Keratinocyte (primary cell): ENCODE data around the gene VPS50. TPM values are rescaled to one million over a fixed set of nuclear protein-coding genes. Genes with fewer than 3 reads are reported as not detected.
A peak's percentile ranks its signal among the peaks of the same experiment; 100 is the strongest.

ENCODE experiments used
- DNase-seq: peaks from one replicate; pipeline ENCODE4 v3.0.0-alpha.2; 2011; ENCODE audit warnings: low read depth, missing footprints, low spot score
- FAIRE-seq: peaks from 2 replicates; lab custom pipeline; 2011; peaks lifted over from hg19 to GRCh38; lab: Jason Lieb, UNC
- H2AFZ ChIP-seq: 2 replicates; pipeline ENCODE4 v1.6.0; 2012; ENCODE audit warnings: low read length, control low read depth, inconsistent platforms; ENCODE audit not compliant: control insufficient read depth
- H3K27ac ChIP-seq: 2 replicates; pipeline ENCODE4 v1.5.1; 2011; ENCODE audit warnings: low read length; ENCODE audit not compliant: control insufficient read depth, insufficient read depth
- H3K27me3 ChIP-seq: 3 replicates; pipeline ENCODE4 v1.6.0; 2011; ENCODE audit warnings: low read length; ENCODE audit not compliant: control insufficient read depth, insufficient read depth; ENCODE audit errors: extremely low read depth
- H3K36me3 ChIP-seq, 2 experiments: 2 replicates in 1 of 2; 3 replicates in 1 of 2; pipeline ENCODE4 v1.5.1; 2011; ENCODE audit warnings: low read length in 2 of 2, mild to moderate bottlenecking in 1 of 2; ENCODE audit not compliant: control insufficient read depth in 2 of 2, insufficient read depth in 2 of 2; ENCODE audit errors: extremely low read depth in 1 of 2
- H3K4me1 ChIP-seq: 3 replicates; pipeline ENCODE4 v1.5.1; 2011; ENCODE audit warnings: low read length; ENCODE audit not compliant: control insufficient read depth, insufficient read depth; ENCODE audit errors: extremely low read depth
- H3K4me2 ChIP-seq: 3 replicates; pipeline ENCODE4 v1.6.0; 2011; ENCODE audit warnings: low read depth, low read length; ENCODE audit not compliant: control insufficient read depth, insufficient read depth; ENCODE audit errors: extremely low read depth
- H3K4me3 ChIP-seq, 3 experiments: fragments of 200-600 bp in 1 of 3; sonication (generic) in 1 of 3; 2 replicates in 2 of 3; 3 replicates in 1 of 3; pipeline ENCODE4 v1.5.1; 2011 to 2016; ENCODE audit warnings: low read length in 3 of 3, mild to moderate bottlenecking in 3 of 3, control low read depth in 2 of 3, inconsistent platforms in 1 of 3, low read depth in 1 of 3, mixed read lengths in 1 of 3, mixed run types in 1 of 3, moderate library complexity in 1 of 3; ENCODE audit not compliant: control insufficient read depth in 2 of 3, insufficient read depth in 2 of 3; ENCODE audit errors: extremely low read depth in 1 of 3
- H3K79me2 ChIP-seq: 2 replicates; pipeline ENCODE4 v1.6.0; 2012; ENCODE audit warnings: low read length; ENCODE audit not compliant: control insufficient read depth, insufficient read depth
- H3K9ac ChIP-seq: 3 replicates; pipeline ENCODE4 v1.6.0; 2011; ENCODE audit warnings: low read length; ENCODE audit not compliant: control insufficient read depth, insufficient read depth; ENCODE audit errors: extremely low read depth
- H3K9me1 ChIP-seq: 3 replicates; pipeline ENCODE4 v1.6.0; 2011; ENCODE audit warnings: low read length; ENCODE audit not compliant: control insufficient read depth, insufficient read depth; ENCODE audit errors: extremely low read depth
- H3K9me3 ChIP-seq: 2 replicates; pipeline ENCODE4 v1.5.1; 2012; ENCODE audit warnings: low read depth, low read length; ENCODE audit not compliant: control insufficient read depth
- H4K20me1 ChIP-seq: 3 replicates; pipeline ENCODE4 v1.6.0; 2011; ENCODE audit warnings: low read length; ENCODE audit not compliant: control insufficient read depth, insufficient read depth; ENCODE audit errors: extremely low read depth
- CTCF ChIP-seq, 3 experiments: IDR thresholded peaks in 1 of 3; conservative IDR thresholded peaks in 1 of 3; optimal IDR thresholded peaks in 1 of 3; 2 replicates in 2 of 3; 3 replicates in 1 of 3; pipeline versions ENCODE3 to v1.5.1; 2011; ENCODE audit warnings: low read length in 3 of 3, mild to moderate bottlenecking in 3 of 3, moderate library complexity in 2 of 3, control low read depth in 1 of 3, inconsistent platforms in 1 of 3; ENCODE audit not compliant: insufficient read depth in 2 of 3; ENCODE audit errors: extremely low read depth in 1 of 3
- EZH2 ChIP-seq: IDR thresholded peaks from one replicate; pipeline ENCODE4 v1.6.1; 2012; ENCODE audit warnings: inconsistent platforms, mild to moderate bottlenecking, low read length, moderate library complexity
- dilution Hi-C: fragments of 300-500 bp; cut with MboI; formaldehyde crosslinking; loops from one replicate; pipeline ENCODE4 v1.7.0; 2020; ENCODE audit warnings: low sequenced_read_pairs; ENCODE audit not compliant: extremely low pct_ligation_motif_present
- polyA plus RNA-seq, 5 experiments: library from polyadenylated mRNA; depleted of rRNA in 3 of 5; stranded (reverse) in 3 of 5; stranded (forward) in 1 of 5; unstranded in 1 of 5; fragments of >200 nt; gene quantifications; 1 replicate in 1 of 5; 2 replicates in 3 of 5; 3 replicates in 1 of 5; pipeline versions ENCODE4 v1.2.1 to v1.2.3, GENCODE V29; 2011 to 2012; ENCODE audit warnings: missing spikeins in 2 of 5, low read depth in 1 of 5, low replicate concordance in 1 of 5

The VPS50 gene
- polyA plus RNA-seq, 1 donor (not counting 4 experiments of a cell fraction or from before 2014, with no cell fraction given), result 17.0 TPM

GRCh38 chr7:93228302-93228701, 3.9 kb upstream of the VPS50 start:
- no peak overlapping the region for H3K4me3 ChIP-seq
- DNase-seq, result no peak
- H3K79me2 ChIP-seq, result peaks cover 5% of the 10 kb centered on the region
- H4K20me1 ChIP-seq, result no peaks in the 10 kb centered on the region
- no peak overlapping the region for H3K4me2 ChIP-seq
- no peak overlapping the region for H2AFZ ChIP-seq
- H3K9ac ChIP-seq, result no peak overlapping the region
- no peak overlapping the region for H3K27ac ChIP-seq
- H3K36me3 ChIP-seq, result no peaks in the 10 kb centered on the region
- no peaks in the 10 kb centered on the region for H3K9me3 ChIP-seq
- dilution Hi-C loops, result no loop called here
- TF ChIP-seq EZH2 (no peak), CTCF (optimal IDR thresholded peaks at IDR 0.05 in 1 of 3, IDR thresholded peaks at IDR 0.05 in 1 of 3, conservative IDR thresholded peaks at IDR 0.05 in 1 of 3; ENCODE audit: extremely low read depth in 1 of 3, insufficient read depth in 2 of 3, low read length in 3 of 3) (peak in 2 of 3 experiments; percentile 49 to 53)
- peaks cover 8% of the 10 kb centered on the region for H3K4me1 ChIP-seq
- FAIRE-seq, result no peak
- H3K9me1 ChIP-seq, result no peaks in the 10 kb centered on the region
- no peaks in the 10 kb centered on the region for H3K27me3 ChIP-seq

GRCh38 chr7:93231259-93231658, 907 bp upstream of the VPS50 start:
- Histone ChIP-seq H4K20me1 (no peaks in the 10 kb centered on the region), H3K27ac (peak overlapping the region; percentile 91), H3K27me3 (no peaks in the 10 kb centered on the region), H3K9me1 (no peaks in the 10 kb centered on the region), H3K79me2 (peaks cover 16% of the 10 kb centered on the region), H3K36me3 (no peaks in the 10 kb centered on the region), H3K9me3 (no peaks in the 10 kb centered on the region), H3K4me2 (peak overlapping the region; percentile 91), H3K4me1 (peaks cover 10% of the 10 kb centered on the region), H3K9ac (peak overlapping the region; percentile 88), H2AFZ (peak overlapping the region; percentile 97), H3K4me3 (peak overlapping the region; percentile 78 to 99 (median 95))
- FAIRE-seq (peak; percentile 34), DNase-seq (no peak)
- TF ChIP-seq EZH2 (no peak), CTCF (optimal IDR thresholded peaks at IDR 0.05 in 1 of 3, IDR thresholded peaks at IDR 0.05 in 1 of 3, conservative IDR thresholded peaks at IDR 0.05 in 1 of 3; ENCODE audit: extremely low read depth in 1 of 3, insufficient read depth in 2 of 3, low read length in 3 of 3) (no peak)
- dilution Hi-C loops, result no loop called here
